NCI-H1417 treated with DMSO at 0.1 percent for 48 hours (cell line): ENCODE results near the gene FRRS1L.

Experiments used
- DNase-seq: peaks from one replicate; lab custom pipeline; 2025; lab: John Stamatoyannopoulos, UW

The FRRS1L gene

GRCh38 chr9:109176386-109176785 lies 9.3 kb upstream of the FRRS1L start:
- no peak for DNase-seq

GRCh38 chr9:109172935-109173334 lies 5.9 kb upstream of the FRRS1L start:
- DNase-seq = no peak

- no peak for DNase-seq
These were observed 4.9 kb upstream of the FRRS1L start for GRCh38 chr9:109171926-109172325.

- DNase-seq = no peak
These were observed 1.1 kb upstream of the FRRS1L start for GRCh38 chr9:109168170-109168569.

GRCh38 chr9:109167716-109168115 lies 667 bp upstream of the FRRS1L start:
- DNase-seq = no peak

GRCh38 chr9:109166171-109166770 lies 778 bp downstream of the FRRS1L start:
- DNase-seq = no peak

- DNase-seq = no peak
These were observed 3.0 kb downstream of the FRRS1L start for GRCh38 chr9:109164042-109164441.

GRCh38 chr9:109163194-109163593 lies 3.9 kb downstream of the FRRS1L start:
- DNase-seq = no peak

- DNase-seq = no peak
These were observed 4.4 kb downstream of the FRRS1L start for GRCh38 chr9:109162677-109163076.

- no peak for DNase-seq
These were observed 5.6 kb downstream of the FRRS1L start for GRCh38 chr9:109161471-109161870.

GRCh38 chr9:109159583-109159982 lies 7.5 kb downstream of the FRRS1L start:
- no peak for DNase-seq

GRCh38 chr9:109158651-109159050 lies 8.4 kb downstream of the FRRS1L start:
- DNase-seq = no peak

- DNase-seq = no peak
These were observed 10.3 kb downstream of the FRRS1L start for GRCh38 chr9:109156708-109157107.

- DNase-seq = no peak
These were observed 16.0 kb downstream of the FRRS1L start for GRCh38 chr9:109150925-109151545.

- no peak for DNase-seq
These were observed 17.3 kb downstream of the FRRS1L start for GRCh38 chr9:109149722-109150121.

GRCh38 chr9:109149089-109149488 lies 18.0 kb downstream of the FRRS1L start:
- DNase-seq = no peak

- no peak for DNase-seq
These were observed 22.0 kb downstream of the FRRS1L start for GRCh38 chr9:109145051-109145450.

GRCh38 chr9:109143881-109144562 lies 23.0 kb downstream of the FRRS1L start:
- no peak for DNase-seq

- DNase-seq = no peak
These were observed 25.7 kb downstream of the FRRS1L start for GRCh38 chr9:109141375-109141774.

GRCh38 chr9:109139851-109140250 lies 27.2 kb downstream of the FRRS1L start:
- no peak for DNase-seq

GRCh38 chr9:109138421-109138820 lies 28.6 kb downstream of the FRRS1L start:
- DNase-seq = no peak

GRCh38 chr9:109134167-109134578 lies 32.9 kb downstream of the FRRS1L start:
- DNase-seq = no peak

- DNase-seq = no peak
These were observed 33.5 kb downstream of the FRRS1L start for GRCh38 chr9:109133533-109133932.
